H9 (cell line): Measurements from ENCODE around the gene BCKDHB. TPM values are rescaled to one million over a fixed set of nuclear protein-coding genes. Genes with fewer than 3 reads are reported as not detected.

Experiments
- DNase-seq: peaks from one replicate; pipeline ENCODE4 v3.0.0-alpha.2; 2017
- H2AFZ ChIP-seq: one replicate; pipeline ENCODE4 v1.6.1; 2013; ENCODE audit warnings: mild to moderate bottlenecking, low read length, control low read depth, moderate library complexity
- H2AK5ac ChIP-seq: 2 replicates; pipeline ENCODE4 v1.6.1; 2013; ENCODE audit warnings: low read length, control low read depth, mixed read lengths; ENCODE audit not compliant: insufficient read length
- H2BK120ac ChIP-seq: one replicate; pipeline ENCODE4 v1.6.1; 2013; ENCODE audit warnings: low read depth, mild to moderate bottlenecking, low read length, control low read depth, inconsistent platforms; ENCODE audit not compliant: poor library complexity, severe bottlenecking
- H2BK12ac ChIP-seq: 2 replicates; pipeline ENCODE4 v1.6.1; 2013; ENCODE audit warnings: low read length, control low read depth, mixed read lengths, low read depth; ENCODE audit not compliant: insufficient read length
- H2BK15ac ChIP-seq: 2 replicates; pipeline ENCODE4 v1.6.1; 2013; ENCODE audit warnings: low read depth, low read length, control low read depth
- H2BK20ac ChIP-seq: one replicate; pipeline ENCODE4 v1.6.1; 2013; ENCODE audit warnings: low read depth, mild to moderate bottlenecking, low read length, control low read depth, inconsistent platforms; ENCODE audit not compliant: poor library complexity, severe bottlenecking
- H2BK5ac ChIP-seq: 2 replicates; pipeline ENCODE4 v1.6.1; 2013; ENCODE audit warnings: low read length, control low read depth, mixed read lengths; ENCODE audit not compliant: insufficient read length
- H3K14ac ChIP-seq: 2 replicates; pipeline ENCODE4 v1.6.1; 2013; ENCODE audit warnings: low read length, control low read depth; ENCODE audit not compliant: insufficient read depth
- H3K18ac ChIP-seq: 2 replicates; pipeline ENCODE4 v1.6.1; 2013; ENCODE audit warnings: low read depth, mild to moderate bottlenecking, mixed read lengths, low read length, control low read depth; ENCODE audit not compliant: insufficient read length
- H3K23ac ChIP-seq: 2 replicates; pipeline ENCODE4 v1.6.1; 2013; ENCODE audit warnings: low read length, control low read depth, mixed read lengths, low read depth; ENCODE audit not compliant: insufficient read length
- H3K23me2 ChIP-seq: 2 replicates; pipeline ENCODE4 v1.6.1; 2013; ENCODE audit warnings: low read depth, mild to moderate bottlenecking, mixed read lengths, low read length, control low read depth; ENCODE audit not compliant: insufficient read length, poor library complexity, severe bottlenecking
- H3K27ac ChIP-seq: 2 replicates; pipeline ENCODE4 v1.5.1; 2013; ENCODE audit warnings: low read length, control low read depth, mixed read lengths, low read depth; ENCODE audit not compliant: insufficient read length
- H3K27me3 ChIP-seq: 2 replicates; pipeline ENCODE4 v1.6.1; 2013; ENCODE audit warnings: low read length, control low read depth, inconsistent platforms; ENCODE audit not compliant: insufficient read depth
- H3K4ac ChIP-seq: 2 replicates; pipeline ENCODE4 v1.6.1; 2013; ENCODE audit warnings: low read depth, mild to moderate bottlenecking, control low read depth, inconsistent platforms, low read length, moderate library complexity
- H3K4me1 ChIP-seq: 2 replicates; pipeline ENCODE4 v1.6.1; 2013; ENCODE audit warnings: low read length, control low read depth, inconsistent platforms; ENCODE audit not compliant: insufficient read depth
- H3K4me2 ChIP-seq: 2 replicates; pipeline ENCODE4 v1.6.1; 2013; ENCODE audit warnings: low read length, control low read depth, mixed read lengths; ENCODE audit not compliant: insufficient read length, insufficient read depth
- H3K56ac ChIP-seq: 2 replicates; pipeline ENCODE4 v1.6.1; 2013; ENCODE audit warnings: low read depth, mild to moderate bottlenecking, mixed read lengths, low read length, control low read depth; ENCODE audit not compliant: insufficient read length
- H3K79me1 ChIP-seq: 2 replicates; pipeline ENCODE4 v1.6.1; 2013; ENCODE audit warnings: low read depth, mild to moderate bottlenecking, moderate library complexity, low read length, control low read depth, inconsistent platforms; ENCODE audit not compliant: insufficient read depth, poor library complexity, severe bottlenecking
- H3K79me2 ChIP-seq: 2 replicates; pipeline ENCODE4 v1.6.1; 2013; ENCODE audit warnings: low read length, control low read depth, inconsistent platforms; ENCODE audit not compliant: insufficient read depth
- H3K9ac ChIP-seq: 2 replicates; pipeline ENCODE4 v1.6.1; 2013; ENCODE audit warnings: low read length, control low read depth, mixed read lengths; ENCODE audit not compliant: insufficient read length; ENCODE audit errors: extremely low read depth
- H3K9me3 ChIP-seq: one replicate; pipeline ENCODE4 v1.6.1; 2013; ENCODE audit warnings: low read depth, low read length, inconsistent platforms; ENCODE audit not compliant: control insufficient read depth
- H3T11ph ChIP-seq: one replicate; pipeline ENCODE4 v1.6.1; 2013; ENCODE audit warnings: mild to moderate bottlenecking, low read length, control low read depth, inconsistent platforms
- H4K20me1 ChIP-seq: one replicate; pipeline ENCODE4 v1.6.1; 2013; ENCODE audit not compliant: control insufficient read depth, insufficient read length, insufficient read depth
- H4K5ac ChIP-seq: 2 replicates; pipeline ENCODE4 v1.6.1; 2013; ENCODE audit warnings: low read depth, mild to moderate bottlenecking, mixed read lengths, low read length, control low read depth; ENCODE audit not compliant: insufficient read length
- H4K8ac ChIP-seq: replicated peaks from 2 replicates; pipeline ENCODE4 v1.6.1; 2013; ENCODE audit warnings: low read length, control low read depth, mixed read lengths, low read depth; ENCODE audit not compliant: insufficient read length
- H4K91ac ChIP-seq: 2 replicates; pipeline ENCODE4 v1.6.1; 2013; ENCODE audit warnings: low read depth, mild to moderate bottlenecking, moderate library complexity, mixed read lengths, low read length, control low read depth; ENCODE audit not compliant: insufficient read length
- H3K27ac Mint-ChIP-seq, 3 experiments: 2 replicates in 2 of 3; 3 replicates in 1 of 3; pipeline ENCODE4 v1.8.0; 2020 to 2021; ENCODE audit warnings: mixed read lengths in 3 of 3, mild to moderate bottlenecking in 1 of 3, moderate library complexity in 1 of 3
- H3K27me3 Mint-ChIP-seq: 2 replicates; pipeline ENCODE4 v1.8.0; 2021; ENCODE audit warnings: low read depth, mild to moderate bottlenecking, moderate library complexity, mixed read lengths
- H3K36me3 Mint-ChIP-seq, 3 experiments: 2 replicates in 2 of 3; 3 replicates in 1 of 3; pipeline ENCODE4 v1.8.0; 2020 to 2021; ENCODE audit warnings: low read depth in 3 of 3, mixed read lengths in 3 of 3; ENCODE audit not compliant: insufficient read depth in 1 of 3
- H3K4me1 Mint-ChIP-seq, 2 experiments: 2 replicates each; pipeline ENCODE4 v1.8.0; 2020; ENCODE audit warnings: mixed read lengths in 2 of 2
- H3K4me3 Mint-ChIP-seq, 2 experiments: 2 replicates in 1 of 2; 3 replicates in 1 of 2; pipeline ENCODE4 v1.8.0; 2020 to 2021; ENCODE audit warnings: mild to moderate bottlenecking in 2 of 2, mixed read lengths in 2 of 2, moderate library complexity in 1 of 2
- H3K9me3 Mint-ChIP-seq, 2 experiments: 2 replicates in 1 of 2; 3 replicates in 1 of 2; pipeline ENCODE4 v1.8.0; 2020; ENCODE audit warnings: mild to moderate bottlenecking in 2 of 2, mixed read lengths in 2 of 2, moderate library complexity in 1 of 2
- CTCF ChIP-seq: fragments of 200-600 bp; sonication (generic); conservative IDR thresholded peaks from 3 replicates; pipeline ENCODE4 v1.8.0; 2021; ENCODE audit warnings: antibody characterized with exemption, mild to moderate bottlenecking
- WGBS: extraction: QIAGEN DNeasy Blood & Tissue Kit; methylation state at CpG from one replicate; pipeline ENCODE4 v1.1.7; 2013; ENCODE audit warnings: missing lambda C conversion rate, low lambda C conversion rate, mixed read lengths; ENCODE audit not compliant: insufficient read length; ENCODE audit errors: extremely low coverage; 5-methylcytosine and 5-hydroxymethylcytosine counted together
- total RNA-seq: library from RNA; stranded (reverse); gene quantifications from 2 replicates; pipeline ENCODE4 v1.2.1, GENCODE V29; 2021

Gene BCKDHB
- total RNA-seq, 1 experiment from 2014 or later, result 26.6 TPM

DNA sequence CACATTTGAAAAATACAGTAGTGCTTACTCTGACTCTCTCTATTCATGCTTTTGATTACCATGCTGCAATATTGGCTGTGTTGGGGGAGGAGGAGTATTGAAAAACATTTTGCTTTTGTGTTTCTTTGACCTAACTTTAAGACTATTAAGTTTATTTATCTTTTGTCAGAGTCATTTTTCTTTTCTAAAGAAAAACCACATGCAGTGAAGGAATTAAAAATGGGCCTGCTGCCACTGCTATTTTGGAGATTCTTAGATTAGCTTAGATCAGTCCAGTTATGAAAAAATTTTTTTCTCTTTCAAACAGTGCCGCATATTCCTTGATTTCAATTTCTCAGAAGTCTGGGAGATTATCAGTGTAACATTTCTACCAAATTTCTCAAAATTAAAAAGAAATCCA is 36.1 kb downstream of the BCKDHB start:
- H4K91ac ChIP-seq, result no peak overlapping the region
- H3K36me3 Mint-ChIP-seq, result peaks cover 4 to 11% (median 5%) of the 10 kb centered on the region in 3 experiments; a peak in 5 of 7 replicates
- no peak overlapping the region for H3K23ac ChIP-seq
- no peaks in the 10 kb centered on the region for H3K27me3 ChIP-seq
- no peak for DNase-seq
- no peak overlapping the region for H3K4me3 Mint-ChIP-seq
- no peak overlapping the region for H4K8ac ChIP-seq
- H3K23me2 ChIP-seq, result no peaks in the 10 kb centered on the region
- H3K27me3 Mint-ChIP-seq, result no peaks in the 10 kb centered on the region
- H3K9me3 Mint-ChIP-seq, result peaks cover 0 to 2% of the 10 kb centered on the region in 2 experiments; a peak in 2 of 5 replicates
- H3K56ac ChIP-seq, result no peak overlapping the region
- no peak overlapping the region for H2BK5ac ChIP-seq
- no peaks in the 10 kb centered on the region for H3K79me1 ChIP-seq
- H3K4me1 ChIP-seq, result no peaks in the 10 kb centered on the region
- no peak for TF ChIP-seq CTCF
- no peak overlapping the region for H2BK15ac ChIP-seq
- H2AFZ ChIP-seq, result no peak overlapping the region
- no peak overlapping the region for H3K27ac Mint-ChIP-seq
- H3K9me3 ChIP-seq, result no peaks in the 10 kb centered on the region
- H3K79me2 ChIP-seq, result no peaks in the 10 kb centered on the region
- H3K4ac ChIP-seq, result no peak overlapping the region
- H3T11ph ChIP-seq, result no peak overlapping the region
- no peaks in the 10 kb centered on the region for H3K4me1 Mint-ChIP-seq
- no peak overlapping the region for H3K14ac ChIP-seq
- H2BK120ac ChIP-seq, result no peak overlapping the region
- no peak overlapping the region for H3K27ac ChIP-seq
- H4K5ac ChIP-seq, result no peak overlapping the region
- H4K20me1 ChIP-seq, result no peaks in the 10 kb centered on the region
- H3K9ac ChIP-seq, result no peak overlapping the region
- no peak overlapping the region for H2BK12ac ChIP-seq
- no peak overlapping the region for H3K4me2 ChIP-seq
- no peak overlapping the region for H2BK20ac ChIP-seq
- WGBS, result no CpG with 5 or more reads among the region's 1 CpG
- no peak overlapping the region for H2AK5ac ChIP-seq
- no peak overlapping the region for H3K18ac ChIP-seq
